Heart left ventricle (tissue), 16 donors: ENCODE measurements around the gene CYP1A1. TPM values are rescaled to one million over a fixed set of nuclear protein-coding genes. Genes with fewer than 3 reads are reported as not detected.

Source experiments
- ATAC-seq, 4 donors: fragments of 200-7000 bp; cut with Tn5 transposase; one replicate each; pipeline ENCODE4 v1.9.1; 2020 to 2022; ENCODE audit warnings: moderate library complexity in 4 of 4, mild to moderate bottlenecking in 3 of 4, moderate number of reproducible peaks in 1 of 4
- DNase-seq, 5 donors: peaks; one replicate each; pipeline ENCODE4 v3.0.0-alpha.2; 2020
- H3K27ac ChIP-seq, 12 donors: fragments of 200-600 bp; sonication (generic) in 4 of 12; one replicate each; pipeline versions ENCODE4 v1.5.0 to v1.8.0; 2016 to 2022; ENCODE audit warnings: mild to moderate bottlenecking in 2 of 12
- H3K27me3 ChIP-seq, 9 donors: fragments of 200-600 bp; sonication (generic) in 2 of 9; one replicate each; pipeline versions ENCODE4 v1.5.1 to v1.8.0; 2016 to 2022; ENCODE audit warnings: mild to moderate bottlenecking in 3 of 9
- H3K36me3 ChIP-seq, 9 donors: fragments of 200-600 bp; sonication (generic) in 2 of 9; one replicate each; pipeline versions ENCODE4 v1.5.0 to v1.8.0; 2018 to 2022; ENCODE audit warnings: mild to moderate bottlenecking in 2 of 9
- H3K4me1 ChIP-seq, 12 donors: fragments of 200-600 bp; sonication (generic) in 4 of 12; one replicate each; pipeline versions ENCODE4 v1.5.0 to v1.8.0; 2016 to 2022; ENCODE audit warnings: mild to moderate bottlenecking in 3 of 12
- H3K4me3 ChIP-seq, 12 donors: fragments of 200-600 bp; sonication (generic) in 4 of 12; one replicate each; pipeline versions ENCODE4 v1.5.0 to v1.8.0; 2017 to 2022; ENCODE audit warnings: mild to moderate bottlenecking in 9 of 12, moderate library complexity in 4 of 12
- H3K9me3 ChIP-seq, 12 donors: fragments of 200-600 bp; sonication (generic) in 4 of 12; one replicate each; pipeline versions ENCODE4 v1.5.0 to v1.8.0; 2016 to 2022; ENCODE audit warnings: mild to moderate bottlenecking in 1 of 12
- CTCF ChIP-seq, 12 donors: fragments of 200-600 bp; sonication (generic) in 4 of 12; IDR thresholded peaks; one replicate each; pipeline versions ENCODE4 v1.5.0 to v1.8.0; 2018 to 2022; ENCODE audit warnings: antibody characterized with exemption in 12 of 12, mild to moderate bottlenecking in 5 of 12
- POLR2A ChIP-seq, 2 donors: fragments of 450-650 bp; IDR thresholded peaks; one replicate each; pipeline ENCODE4 v1.6.1; 2017; ENCODE audit warnings: antibody characterized with exemption in 2 of 2, mild to moderate bottlenecking in 2 of 2, moderate library complexity in 2 of 2
- WGBS, 4 donors: extraction: QIAGEN DNeasy Blood & Tissue Kit in 2 of 4; methylation state at CpG; one replicate each; pipeline versions ENCODE4 v1.1.5 to v1.1.7; 2013 to 2018; 5-methylcytosine and 5-hydroxymethylcytosine counted together
- intact Hi-C, 10 donors: fragments of 100-400 bp; cut with DNase I; formaldehyde crosslinking; loops; one replicate each; pipeline versions ENCODE4 v1.11.1 to v1.14.2; 2022
- polyA plus RNA-seq, 2 donors: library from polyadenylated mRNA; stranded (reverse); fragments of 200-250 nt; gene quantifications; one replicate each; pipeline ENCODE4 v1.2.3, GENCODE V29; 2013
- total RNA-seq, 9 donors: library from RNA; depleted of rRNA in 2 of 9; stranded (reverse); fragments of >200 nt in 2 of 9; fragmentation: NEBNext Ultra II Directional in 3 of 9; extraction: Animal tissue kit (Norgen Biotek cat#: 25700) in 3 of 9; gene quantifications; one replicate each; pipeline versions ENCODE4 v1.1.0 to v1.2.4, GENCODE V29; 2016 to 2023
- donor health status: ischemic (EF 13 %, LVEDD 7.1; RV severe dilation, severe dysfunction).
- donor health status: healthy with polysubstance abuse.
- donor health status: DM: no; HTN: yes; CAD: no.
- donor health status: DM: no; HTN: no; CAD: no.
- donor health status: ischemic (EF 25% LVEDD 6.9; RV normal size, moderate dysfunction).
- donor health status: ischemic (EF 25% LVEDD 5.7; RV mildly dilated, moderate dysfunction).
- donor health status: healthy.
- donor health status: DM: yes; HTN: yes; CAD: no.
- donor health status: ischemic (EF 35%, LVEDD 5.7; RV mildly dilated, moderate dysfunction).
- donor health status: nonischemic (EF 11% LVEDD 7.7; RV severe dilation, severe dysfunction).
- donor health status: DM: yes; HTN: yes; CAD: no.
- donor health status: PGD.
- donor health status: ischemic (EF 29% LVEDD 5.4; RV normal size, mild dysfunction).
- donor health status: nonischemic (EF 23%, LVEDD 6.1; RV moderate dilation, normal function).

Gene CYP1A1
- total and polyA plus RNA-seq, 11 donors, result 0.08 to 0.91 (median 0.32) TPM; not detected in 3

DNA sequence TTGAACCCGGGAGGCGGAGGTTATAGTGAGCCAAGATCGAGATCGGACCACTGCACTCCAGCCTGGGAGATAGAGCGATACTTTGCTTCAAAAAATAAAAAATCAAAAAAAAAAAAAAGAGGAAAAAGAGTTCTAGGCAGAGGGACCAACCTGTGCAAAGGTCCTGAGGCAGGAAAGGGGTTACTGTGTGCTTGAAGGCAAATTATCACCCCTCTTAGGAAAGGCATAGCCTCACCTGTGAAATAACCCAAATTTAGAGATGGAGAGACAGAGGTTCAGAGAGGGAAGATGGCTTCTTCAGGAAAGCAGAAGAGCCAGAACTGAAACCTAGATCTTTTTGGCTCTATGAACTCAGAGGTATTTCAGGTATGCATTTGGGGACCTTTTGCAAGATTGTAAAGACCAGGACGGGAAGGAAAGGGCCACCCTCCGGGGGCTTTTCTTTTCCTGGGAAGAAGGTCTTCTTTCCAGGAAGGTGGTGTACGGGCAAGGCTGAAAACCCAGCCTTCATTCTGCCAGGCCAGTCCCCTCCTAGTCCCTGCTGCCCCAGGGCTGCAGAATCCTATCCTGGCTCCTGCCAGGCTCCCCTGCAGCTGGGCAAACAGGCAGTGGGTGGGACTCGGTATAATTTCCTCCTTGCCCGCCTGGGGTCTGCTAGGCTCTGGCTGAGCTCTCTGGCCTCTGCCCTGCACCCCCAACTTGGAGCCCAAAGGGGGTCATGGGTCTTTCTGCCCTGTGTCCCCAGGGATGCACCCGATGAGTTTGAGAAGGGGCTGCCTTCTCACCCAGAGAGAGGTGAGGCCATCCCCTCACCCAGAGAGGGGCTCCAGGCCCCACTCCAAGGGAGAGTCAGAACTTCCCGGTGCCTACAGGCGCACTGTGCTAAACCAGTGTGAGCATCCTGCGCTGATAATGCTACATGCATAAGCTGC lies 42.1 kb upstream of the CYP1A1 start:
- WGBS, 4 donors, result 83 to 89% (median 85%) methylated on average over 11 to 14 of the region's 14 CpGs
- ATAC-seq (no peak), DNase-seq (no peak)
- Histone ChIP-seq H3K27ac (no peak overlapping the region), H3K27me3 (peaks cover 0 to 6% (median 0%) of the 10 kb centered on the region in 9 donors), H3K4me1 (peaks cover 0 to 24% (median 6%) of the 10 kb centered on the region in 12 donors), H3K9me3 (no peaks in the 10 kb centered on the region), H3K4me3 (no peak overlapping the region), H3K36me3 (no peaks in the 10 kb centered on the region)
- intact Hi-C loops, result loop anchor here (1.0 to 10.0 kb wide), 10 partner anchors 35 to 395 kb away; partner anchors contain the start of gene ARID3B (in 1 of the 10)
- TF ChIP-seq CTCF (IDR thresholded peaks at IDR 0.05) (no peak), POLR2A (IDR thresholded peaks at IDR 0.05) (no peak)

- H3K4me3 ChIP-seq, result no peak overlapping the region
- no peaks in the 10 kb centered on the region for H3K36me3 ChIP-seq
- intact Hi-C loops, result loop anchor here in 4 of 10 donors (10.0 kb wide), 2 partner anchors 219 to 389 kb away; partner anchors contain the start of gene ARID3B (in 1 of the 4)
- TF ChIP-seq CTCF (IDR thresholded peaks at IDR 0.05) (no peak), POLR2A (IDR thresholded peaks at IDR 0.05) (no peak)
- H3K9me3 ChIP-seq, result no peaks in the 10 kb centered on the region
- DNase-seq (no peak), ATAC-seq (no peak)
- 92 to 95% (median 93%) methylated on average over 8 to 15 of the region's 15 CpGs for whole genome bisulfite sequencing, 4 donors
- H3K4me1 ChIP-seq, result peaks cover 0 to 15% (median under 1%) of the 10 kb centered on the region in 12 donors
- H3K27ac ChIP-seq, result peak overlapping the region in 3 of 12 donors; percentile 43 to 72 (median 59)
- peaks cover 0 to 6% (median 0%) of the 10 kb centered on the region in 9 donors for H3K27me3 ChIP-seq
Measured at GRCh38 chr15:74763416-74763815, 38.1 kb upstream of the CYP1A1 start.

DNA sequence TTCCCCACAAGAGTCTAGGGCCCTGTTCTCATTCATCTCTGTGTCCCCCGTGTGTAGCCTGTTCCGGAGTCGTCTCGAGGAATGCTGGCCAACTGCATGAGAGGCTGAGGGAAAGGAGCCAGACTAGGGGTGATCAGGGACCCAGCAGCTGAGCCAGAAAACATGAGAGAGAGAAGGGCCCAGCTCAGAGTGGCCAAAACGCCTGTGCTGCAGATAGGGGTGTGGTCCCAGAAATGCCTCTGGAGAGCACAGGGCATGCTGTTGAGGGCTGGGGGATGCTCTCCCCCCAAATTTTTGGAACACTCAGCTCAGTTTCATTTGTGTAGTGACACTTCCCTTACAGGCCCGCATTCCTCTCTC lies 37.4 kb upstream of the CYP1A1 start:
- H3K27me3 ChIP-seq, result peaks cover 0 to 1% (median 0%) of the 10 kb centered on the region in 9 donors
- 9 to 17% (median 15%) methylated on average over 6 of the region's 6 CpGs for WGBS, 4 donors
- TF ChIP-seq CTCF (IDR thresholded peaks at IDR 0.05) (no peak), POLR2A (IDR thresholded peaks at IDR 0.05) (no peak)
- intact Hi-C loops, result loop anchor here in 4 of 10 donors (10.0 kb wide), 2 partner anchors 218 to 388 kb away; partner anchors contain the start of gene ARID3B (in 1 of the 4)
- peak overlapping the region in 4 of 12 donors; percentile 20 to 72 (median 51) for H3K27ac ChIP-seq
- no peaks in the 10 kb centered on the region for H3K9me3 ChIP-seq
- H3K4me3 ChIP-seq, result no peak overlapping the region
- peaks cover 0 to 15% (median 0%) of the 10 kb centered on the region in 12 donors for H3K4me1 ChIP-seq
- DNase-seq (no peak), ATAC-seq (peak in 2 of 4 donors; percentile 9 to 14)
- H3K36me3 ChIP-seq, result no peaks in the 10 kb centered on the region

DNA sequence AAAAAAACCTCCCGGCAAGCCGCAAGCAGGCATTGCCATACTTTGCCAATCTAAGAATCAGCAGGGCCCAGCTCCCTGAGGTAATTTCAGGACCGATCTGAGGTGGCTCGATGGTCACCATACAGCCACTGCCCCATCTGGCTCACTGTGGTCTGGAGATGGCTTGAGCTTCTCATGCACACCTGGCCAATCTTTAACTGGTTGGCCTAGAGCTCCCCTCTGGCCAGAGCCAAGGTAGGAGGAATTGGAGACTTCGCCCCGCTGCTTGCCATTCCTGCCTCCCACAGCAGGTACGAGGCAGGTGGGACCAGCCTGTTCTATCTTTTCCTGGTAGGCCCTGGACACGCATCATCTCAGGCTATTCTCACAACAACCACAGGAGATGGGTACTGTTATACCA lies 33.4 kb upstream of the CYP1A1 start:
- H3K4me3 ChIP-seq, result no peak overlapping the region
- H3K36me3 ChIP-seq, result no peaks in the 10 kb centered on the region
- H3K27ac ChIP-seq, result no peak overlapping the region
- 89 to 97% (median 93%) methylated on average over 8 of the region's 8 CpGs for WGBS, 4 donors
- peaks cover 0 to 15% (median 0%) of the 10 kb centered on the region in 12 donors for H3K4me1 ChIP-seq
- no peaks in the 10 kb centered on the region for H3K27me3 ChIP-seq
- H3K9me3 ChIP-seq, result no peaks in the 10 kb centered on the region
- DNase-seq, result no peak
- no peak for ATAC-seq
- TF ChIP-seq CTCF (IDR thresholded peaks at IDR 0.05) (no peak), POLR2A (IDR thresholded peaks at IDR 0.05) (no peak)
- intact Hi-C loops, result no loop called here
